GM04504 (cell line): Measurements from ENCODE around the gene P2RX3.
"Not testable (repeated sequence)": the region's sequence is repeated elsewhere in the genome, so short reads cannot be mapped to it uniquely, and the experiment has no call there.

Experiments used
- DNase-seq: peaks from one replicate; pipeline ENCODE4 v3.0.0-alpha.2; 2012; ENCODE audit warnings: low read depth

P2RX3 gene

GRCh38 chr11:57399972-57400578, 61.9 kb downstream of the P2RX3 start:
- DNase-seq, result no peak

GRCh38 chr11:57402188-57403002, 64.2 kb downstream of the P2RX3 start:
- DNase-seq, result no peak

- DNase-seq, result not testable (repeated sequence)
Measured at GRCh38 chr11:57403003-57403801, 65.0 kb downstream of the P2RX3 start.

GRCh38 chr11:57403802-57404147, 65.6 kb downstream of the P2RX3 start:
- DNase-seq, result no peak

GRCh38 chr11:57405271-57405860, 67.2 kb downstream of the P2RX3 start:
- DNase-seq, result no peak

GRCh38 chr11:57406337-57406904, 68.3 kb downstream of the P2RX3 start:
- no peak for DNase-seq

GRCh38 chr11:57407010-57407920, 69.1 kb downstream of the P2RX3 start:
- no peak for DNase-seq

GRCh38 chr11:57407941-57408475, 69.9 kb downstream of the P2RX3 start:
- DNase-seq, result no peak

GRCh38 chr11:57408771-57409170, 70.6 kb downstream of the P2RX3 start:
- DNase-seq, result no peak

- DNase-seq, result no peak
Measured at GRCh38 chr11:57409321-57410100, 71.4 kb downstream of the P2RX3 start.

GRCh38 chr11:57410287-57410686, 72.1 kb downstream of the P2RX3 start:
- DNase-seq, result no peak

- no peak for DNase-seq
Measured at GRCh38 chr11:57413681-57414080, 75.5 kb downstream of the P2RX3 start.

GRCh38 chr11:57414612-57415212, 76.6 kb downstream of the P2RX3 start:
- DNase-seq, result no peak

GRCh38 chr11:57416436-57416835, 78.3 kb downstream of the P2RX3 start:
- no peak for DNase-seq

- no peak for DNase-seq
Measured at GRCh38 chr11:57417056-57417455, 78.9 kb downstream of the P2RX3 start.

- no peak for DNase-seq
Measured at GRCh38 chr11:57418131-57418530, 80.0 kb downstream of the P2RX3 start.

GRCh38 chr11:57419146-57419545, 81.0 kb downstream of the P2RX3 start:
- no peak for DNase-seq

GRCh38 chr11:57421066-57421465, 82.9 kb downstream of the P2RX3 start:
- DNase-seq, result no peak

- no peak for DNase-seq
Measured at GRCh38 chr11:57421805-57422204, 83.7 kb downstream of the P2RX3 start.
